ENCODE measurements around the gene LY6G6C.

Gene LY6G6C

DNA sequence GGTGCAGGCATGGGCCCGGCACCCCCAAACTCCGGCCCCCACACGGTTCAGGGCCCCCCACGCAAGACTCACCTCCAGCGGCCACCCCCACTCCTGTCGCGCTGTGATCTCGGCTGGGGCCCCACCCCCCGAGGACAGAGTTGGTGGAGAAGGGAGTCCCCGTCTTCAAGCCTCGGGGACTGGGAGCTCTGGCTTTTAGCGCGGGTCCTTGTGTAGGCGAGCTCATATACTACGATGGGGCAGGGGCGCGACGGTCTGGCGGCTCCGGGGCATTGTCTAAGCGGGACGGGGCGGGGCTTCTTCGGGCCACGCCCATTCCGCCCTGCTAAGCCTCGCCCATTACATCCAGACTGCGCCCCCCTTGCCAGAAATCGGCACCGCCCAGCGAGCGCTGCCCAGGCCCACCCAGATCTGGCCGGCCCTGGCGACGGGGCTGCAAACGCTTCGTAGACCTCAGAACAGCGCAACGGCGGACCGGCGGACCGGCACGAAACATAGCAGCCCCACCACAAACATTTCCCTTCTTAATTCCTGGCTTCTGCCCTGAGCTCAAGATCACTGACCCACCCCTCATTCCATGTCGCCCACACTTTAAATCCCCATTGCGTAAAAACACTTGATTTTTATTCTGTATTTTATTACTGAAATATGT is 8.6 kb upstream of the LY6G6C start:
- H4K12ac ChIP-seq (ENCODE audit: low read depth, low read length), result peak overlapping the region; percentile 89
- H4K91ac ChIP-seq (ENCODE audit: low read depth, low read length), result peak overlapping the region; percentile 99
- peak overlapping the region; percentile 93 for H3K4ac ChIP-seq (ENCODE audit: low read depth, low read length)
- peak overlapping the region; percentile 97 for H2BK5ac ChIP-seq (ENCODE audit: low read depth, low read length, poor library complexity)
- peak overlapping the region; percentile 91 for H3K4me3 ChIP-seq (ENCODE audit: low read depth, low read length)
- H3K18ac ChIP-seq (ENCODE audit: low read length), result peak overlapping the region; percentile 98
- peaks cover 16% of the 10 kb centered on the region for H3K79me2 ChIP-seq (ENCODE audit: control insufficient read depth, insufficient read depth, low read length, poor library complexity)
- H3K36me3 ChIP-seq (ENCODE audit: control insufficient read depth in 1 of 2, insufficient read depth in 2 of 2, low read length in 2 of 2), result peaks cover 45 to 64% of the 10 kb centered on the region in 2 experiments
- peak; percentile 65 to 77 for DNase-seq
- peak overlapping the region; percentile 65 for H3K4me2 ChIP-seq (ENCODE audit: low read length)
- no peaks in the 10 kb centered on the region for H3K27me3 ChIP-seq (ENCODE audit: insufficient read depth, low read length)
- no peaks in the 10 kb centered on the region for H3K9me3 ChIP-seq (ENCODE audit: insufficient read depth, low read depth, low read length)
- peaks cover 15% of the 10 kb centered on the region for H3K79me1 ChIP-seq (ENCODE audit: low read length)
- H3K4me1 ChIP-seq (ENCODE audit: control insufficient read depth in 1 of 2, insufficient read depth in 2 of 2, low read length in 2 of 2), result peaks cover 14% of the 10 kb centered on the region in 2 experiments
- no peak overlapping the region for H2BK12ac ChIP-seq (ENCODE audit: low read length)
- WGBS (ENCODE audit: extremely low coverage, insufficient coverage, insufficient read length), result no CpG with 5 or more reads among the region's 46 CpGs
- peak overlapping the region; percentile 95 for H3K27ac ChIP-seq (ENCODE audit: low read depth, low read length)
- H3K23ac ChIP-seq (ENCODE audit: low read length), result no peak overlapping the region
- H4K8ac ChIP-seq (ENCODE audit: low read depth, low read length), result peak overlapping the region; percentile 98
- H2BK120ac ChIP-seq (ENCODE audit: insufficient read depth, low read length, poor library complexity), result peak overlapping the region; percentile 96
- H2AFZ ChIP-seq (ENCODE audit: insufficient read depth, low read length, poor library complexity), result peak overlapping the region; percentile 96
- peak overlapping the region; percentile 95 for H2AK5ac ChIP-seq (ENCODE audit: low read length)
- peak overlapping the region; percentile 98 for H3K14ac ChIP-seq (ENCODE audit: low read length)
- H3K9ac ChIP-seq (ENCODE audit: low read length), result peak overlapping the region; percentile 93

DNA sequence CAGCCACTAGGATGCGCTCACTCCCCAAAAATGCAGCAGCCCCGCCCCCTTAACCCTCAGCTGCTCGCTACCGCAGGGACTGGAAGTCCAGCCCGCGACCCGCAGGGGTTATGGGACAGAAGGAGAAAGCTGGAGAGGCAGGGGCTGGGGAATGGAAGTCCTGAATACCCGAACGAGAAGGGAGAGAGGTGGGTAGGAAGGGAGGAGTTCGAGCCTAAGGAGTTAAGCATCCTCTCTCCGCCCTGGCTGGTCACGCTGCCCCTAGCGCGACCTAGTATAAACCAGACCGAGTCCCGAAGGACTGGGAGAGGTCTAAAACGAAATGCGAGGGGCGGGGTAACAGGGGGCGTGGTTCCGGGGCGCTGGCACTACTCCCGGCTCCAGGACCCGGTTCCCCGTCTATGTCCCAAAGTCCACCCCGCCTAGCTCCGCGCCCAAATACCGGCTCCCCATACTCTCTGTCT is 8.0 kb upstream of the LY6G6C start:
- Histone ChIP-seq H4K8ac (ENCODE audit: low read depth, low read length) (peak overlapping the region; percentile 98), H3K4me2 (ENCODE audit: low read length) (peak overlapping the region; percentile 65), H2AFZ (ENCODE audit: insufficient read depth, low read length, poor library complexity) (peak overlapping the region; percentile 96), H3K9ac (ENCODE audit: low read length) (peak overlapping the region; percentile 93), H3K9me3 (ENCODE audit: insufficient read depth, low read depth, low read length) (no peaks in the 10 kb centered on the region), H3K4ac (ENCODE audit: low read depth, low read length) (peak overlapping the region; percentile 93), H3K27ac (ENCODE audit: low read depth, low read length) (peak overlapping the region; percentile 95), H3K23ac (ENCODE audit: low read length) (no peak overlapping the region), H3K79me1 (ENCODE audit: low read length) (peaks cover 10% of the 10 kb centered on the region), H4K12ac (ENCODE audit: low read depth, low read length) (peak overlapping the region; percentile 89), H3K14ac (ENCODE audit: low read length) (peak overlapping the region; percentile 98), H2BK120ac (ENCODE audit: insufficient read depth, low read length, poor library complexity) (peak overlapping the region; percentile 96), H2BK5ac (ENCODE audit: low read depth, low read length, poor library complexity) (peak overlapping the region; percentile 97), H3K36me3 (ENCODE audit: control insufficient read depth in 1 of 2, insufficient read depth in 2 of 2, low read length in 2 of 2) (peaks cover 45 to 66% of the 10 kb centered on the region in 2 experiments), H2BK12ac (ENCODE audit: low read length) (no peak overlapping the region), H3K4me3 (ENCODE audit: low read depth, low read length) (peak overlapping the region; percentile 91), H3K4me1 (ENCODE audit: control insufficient read depth in 1 of 2, insufficient read depth in 2 of 2, low read length in 2 of 2) (peaks cover 13 to 14% of the 10 kb centered on the region in 2 experiments), H4K91ac (ENCODE audit: low read depth, low read length) (peak overlapping the region; percentile 99), H3K18ac (ENCODE audit: low read length) (peak overlapping the region; percentile 98), H3K27me3 (ENCODE audit: insufficient read depth, low read length) (no peaks in the 10 kb centered on the region), H2AK5ac (ENCODE audit: low read length) (peak overlapping the region; percentile 95), H3K79me2 (ENCODE audit: control insufficient read depth, insufficient read depth, low read length, poor library complexity) (peaks cover 11% of the 10 kb centered on the region)
- no CpG with 5 or more reads among the region's 29 CpGs for WGBS (ENCODE audit: extremely low coverage, insufficient coverage, insufficient read length)
- peak; percentile 77 to 85 for DNase-seq

DNA sequence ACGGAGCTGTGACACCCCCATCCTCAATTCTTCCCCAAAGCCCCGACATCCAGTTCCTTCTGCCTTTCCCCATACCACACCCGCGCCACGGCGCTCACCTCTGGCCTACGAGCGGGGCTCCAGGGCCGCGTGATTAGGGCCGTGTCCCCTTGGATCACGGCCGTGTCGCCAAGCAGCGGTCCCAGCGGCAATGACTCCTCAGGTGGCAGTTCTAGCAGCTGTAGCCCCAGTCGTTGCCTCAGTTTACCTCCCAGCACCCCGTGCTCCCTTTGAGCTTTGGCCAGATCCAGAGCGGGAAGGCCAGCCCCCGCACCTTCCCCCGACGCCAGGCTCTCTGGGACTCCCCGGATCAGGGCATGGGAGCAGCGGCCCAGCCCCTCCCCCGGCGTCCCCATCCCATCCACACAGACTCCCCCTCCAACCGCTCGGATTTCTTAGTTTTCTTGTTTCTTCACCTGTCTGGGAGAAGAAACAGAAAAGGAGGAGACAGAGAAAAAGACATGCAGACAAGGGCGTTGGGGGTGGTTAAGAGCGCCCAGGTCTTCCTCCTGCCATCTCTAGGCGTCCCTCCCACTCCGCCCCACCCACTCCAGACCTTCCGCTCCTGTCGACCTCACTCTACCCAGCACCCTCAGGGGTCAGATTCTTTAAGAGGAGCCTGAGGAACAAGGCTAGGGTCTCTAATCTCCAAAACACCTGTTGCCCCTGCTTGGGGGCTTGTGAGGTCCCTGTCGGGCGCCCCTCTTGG is 7.4 kb upstream of the LY6G6C start, which contains the start of gene DDAH2:
Gene DDAH2 (minus strand): TSS at position 533 of the 748 bp plus-strand sequence. CDS start 138 bp downstream, at position 395.
- Histone ChIP-seq H3K79me2 (ENCODE audit: control insufficient read depth, insufficient read depth, low read length, poor library complexity) (peaks cover 6% of the 10 kb centered on the region), H3K9ac (ENCODE audit: low read length) (peak within 1 kb of the TSS; percentile 93), H3K36me3 (ENCODE audit: control insufficient read depth in 1 of 2, insufficient read depth in 2 of 2, low read length in 2 of 2) (peaks cover 41 to 62% of the 10 kb centered on the region in 2 experiments), H4K91ac (ENCODE audit: low read depth, low read length) (peak within 1 kb of the TSS; percentile 99), H2BK12ac (ENCODE audit: low read length) (peak within 1 kb of the TSS; percentile 19), H3K27ac (ENCODE audit: low read depth, low read length) (peak within 1 kb of the TSS; percentile 95), H3K4me1 (ENCODE audit: control insufficient read depth in 1 of 2, insufficient read depth in 2 of 2, low read length in 2 of 2) (peaks cover 7 to 9% of the 10 kb centered on the region in 2 experiments), H2BK120ac (ENCODE audit: insufficient read depth, low read length, poor library complexity) (peak within 1 kb of the TSS; percentile 96), H3K14ac (ENCODE audit: low read length) (peak within 1 kb of the TSS; percentile 98), H3K9me3 (ENCODE audit: insufficient read depth, low read depth, low read length) (no peaks in the 10 kb centered on the region), H2AFZ (ENCODE audit: insufficient read depth, low read length, poor library complexity) (peak within 1 kb of the TSS; percentile 96), H3K4me2 (ENCODE audit: low read length) (peak within 1 kb of the TSS; percentile 65), H3K4me3 (ENCODE audit: low read depth, low read length) (peak within 1 kb of the TSS; percentile 91), H3K4ac (ENCODE audit: low read depth, low read length) (peak within 1 kb of the TSS; percentile 93), H4K12ac (ENCODE audit: low read depth, low read length) (peak within 1 kb of the TSS; percentile 89), H3K79me1 (ENCODE audit: low read length) (peaks cover 7% of the 10 kb centered on the region), H2AK5ac (ENCODE audit: low read length) (peak within 1 kb of the TSS; percentile 95), H3K18ac (ENCODE audit: low read length) (peak within 1 kb of the TSS; percentile 98), H3K27me3 (ENCODE audit: insufficient read depth, low read length) (no peaks in the 10 kb centered on the region), H2BK5ac (ENCODE audit: low read depth, low read length, poor library complexity) (peak within 1 kb of the TSS; percentile 97), H4K8ac (ENCODE audit: low read depth, low read length) (peak within 1 kb of the TSS; percentile 98), H3K23ac (ENCODE audit: low read length) (no peak within 1 kb of the TSS)
- peak in 1 of 2 donors; percentile 65 for DNase-seq
- no CpG with 5 or more reads among the region's 36 CpGs for WGBS (ENCODE audit: extremely low coverage, insufficient coverage, insufficient read length)

Measured in trophoblast cell (in vitro differentiated cells and primary cell).